ENCODE measurements around the gene KLHL17. TPM values are rescaled to one million over a fixed set of nuclear protein-coding genes. Genes with fewer than 3 reads are reported as not detected.

The KLHL17 gene
- total and polyA plus RNA-seq, 11 donors: 1.6 to 6.8 (median 4.7) TPM

GRCh38 chr1:1000357-1001056 lies 40.1 kb downstream of the KLHL17 start:
- H3K4me1 ChIP-seq: peaks cover 7 to 58% (median 34%) of the 10 kb centered on the region in 12 donors
- intact Hi-C loops (cut with DNase I): loop anchor here in 1 of 10 donors (2.0 kb wide), 2 partner anchors 14 to 18 kb away; partner anchors contain the start of gene PERM1
- H3K27me3 ChIP-seq: peaks cover 0 to 70% (median 0%) of the 10 kb centered on the region in 9 donors
- DNase-seq: peak; percentile 78 to 89 (median 85)
- peaks cover 0 to 7% (median 0%) of the 10 kb centered on the region in 9 donors for H3K36me3 ChIP-seq
- ATAC-seq: peak; percentile 24 to 66 (median 58)
- no peak for TF ChIP-seq CTCF (IDR thresholded peaks at IDR 0.05)
- TF ChIP-seq POLR2A (IDR thresholded peaks at IDR 0.05): no peak
- peak overlapping the region; percentile 96 to 100 (median 100) for H3K27ac ChIP-seq
- WGBS, 4 donors: 0 to 1% (median 1%) methylated on average over 51 to 75 of the region's 75 CpGs
- H3K4me3 ChIP-seq: peak overlapping the region; percentile 51 to 93 (median 79)
- no peaks in the 10 kb centered on the region for H3K9me3 ChIP-seq

GRCh38 chr1:1001057-1001783 lies 40.8 kb downstream of the KLHL17 start:
- Histone ChIP-seq H3K27me3 (peaks cover 0 to 73% (median 0%) of the 10 kb centered on the region in 9 donors), H3K4me1 (peaks cover 10 to 65% (median 41%) of the 10 kb centered on the region in 12 donors), H3K27ac (peak overlapping the region; percentile 96 to 100 (median 100)), H3K4me3 (peak overlapping the region; percentile 51 to 93 (median 79)), H3K36me3 (peaks cover 0 to 7% (median 0%) of the 10 kb centered on the region in 9 donors), H3K9me3 (no peaks in the 10 kb centered on the region)
- 1 to 2% (median 1%) methylated on average over 23 to 58 of the region's 58 CpGs for WGBS, 4 donors
- intact Hi-C loops (cut with DNase I): loop anchor here in 1 of 10 donors (2.0 kb wide), 2 partner anchors 14 to 18 kb away; partner anchors contain the start of gene PERM1
- ATAC-seq (no peak), DNase-seq (peak in 4 of 5 donors; percentile 40 to 63 (median 41))
- no peak for TF ChIP-seq POLR2A (IDR thresholded peaks at IDR 0.05)
- TF ChIP-seq CTCF (IDR thresholded peaks at IDR 0.05): no peak

- H3K4me3 ChIP-seq: no peak overlapping the region
- WGBS, 4 donors: 86 to 88% (median 88%) methylated on average over 18 to 22 of the region's 22 CpGs
- peaks cover 10 to 53% (median 29%) of the 10 kb centered on the region in 12 donors for H3K4me1 ChIP-seq
- no peak for ATAC-seq
- intact Hi-C loops (cut with DNase I): no loop called here
- TF ChIP-seq POLR2A (IDR thresholded peaks at IDR 0.05) (no peak), CTCF (IDR thresholded peaks at IDR 0.05) (no peak)
- no peaks in the 10 kb centered on the region for H3K9me3 ChIP-seq
- peaks cover 0 to 51% (median 0%) of the 10 kb centered on the region in 9 donors for H3K27me3 ChIP-seq
- DNase-seq: peak in 3 of 5 donors; percentile 20 to 43 (median 20)
- H3K36me3 ChIP-seq: peaks cover 0 to 4% (median 0%) of the 10 kb centered on the region in 9 donors
- H3K27ac ChIP-seq: no peak overlapping the region
Observed at GRCh38 chr1:1003618-1004419, 43.4 kb downstream of the KLHL17 start.

Data from heart left ventricle (tissue), 16 donors.